ENCODE measurements around the gene CEP128.

Gene CEP128

GRCh38 chr14:80607430-80608190 lies 333.9 kb downstream of the CEP128 start:
- no peak for DNase-seq (ENCODE audit: low read depth)

GRCh38 chr14:80606347-80606772 lies 335.2 kb downstream of the CEP128 start:
- DNase-seq (ENCODE audit: low read depth): no peak

GRCh38 chr14:80605536-80605935 lies 336.0 kb downstream of the CEP128 start:
- DNase-seq (ENCODE audit: low read depth): no peak

- DNase-seq (ENCODE audit: low read depth): no peak
Measured at GRCh38 chr14:80602946-80603345, 338.6 kb downstream of the CEP128 start.

- no peak for DNase-seq (ENCODE audit: low read depth)
Measured at GRCh38 chr14:80587096-80587724, 354.3 kb downstream of the CEP128 start.

- DNase-seq (ENCODE audit: low read depth): no peak
Measured at GRCh38 chr14:80586131-80586530, 355.4 kb downstream of the CEP128 start.

GRCh38 chr14:80585506-80585835 lies 356.1 kb downstream of the CEP128 start:
- DNase-seq (ENCODE audit: low read depth): no peak

GRCh38 chr14:80584744-80585505 lies 356.6 kb downstream of the CEP128 start:
- DNase-seq (ENCODE audit: low read depth): no peak

- DNase-seq (ENCODE audit: low read depth): no peak
Measured at GRCh38 chr14:80577599-80577998, 363.9 kb downstream of the CEP128 start.

GRCh38 chr14:80576401-80576800 lies 365.1 kb downstream of the CEP128 start:
- no peak for DNase-seq (ENCODE audit: low read depth)

- no peak for DNase-seq (ENCODE audit: low read depth)
Measured at GRCh38 chr14:80575763-80576162, 365.8 kb downstream of the CEP128 start.

GRCh38 chr14:80572666-80573065 lies 368.9 kb downstream of the CEP128 start:
- DNase-seq (ENCODE audit: low read depth): no peak

GRCh38 chr14:80570930-80571298 lies 370.6 kb downstream of the CEP128 start:
- no peak for DNase-seq (ENCODE audit: low read depth)

GRCh38 chr14:80567905-80568536 lies 373.5 kb downstream of the CEP128 start:
- no peak for DNase-seq (ENCODE audit: low read depth)

- no peak for DNase-seq (ENCODE audit: low read depth)
Measured at GRCh38 chr14:80565001-80565400, 376.5 kb downstream of the CEP128 start.

GRCh38 chr14:80564051-80564450 lies 377.5 kb downstream of the CEP128 start:
- DNase-seq (ENCODE audit: low read depth): no peak

GRCh38 chr14:80560800-80561657 lies 380.5 kb downstream of the CEP128 start:
- DNase-seq (ENCODE audit: low read depth): no peak

- no peak for DNase-seq (ENCODE audit: low read depth)
Measured at GRCh38 chr14:80554139-80554538, 387.4 kb downstream of the CEP128 start.

- DNase-seq (ENCODE audit: low read depth): no peak
Measured at GRCh38 chr14:80549141-80549540, 392.4 kb downstream of the CEP128 start.

GRCh38 chr14:80545935-80546854 lies 395.3 kb downstream of the CEP128 start:
- no peak for DNase-seq (ENCODE audit: low read depth)

GRCh38 chr14:80544366-80544765 lies 397.2 kb downstream of the CEP128 start:
- no peak for DNase-seq (ENCODE audit: low read depth)

All from CMK (cell line).